GM18909 (cell line): ENCODE results near the gene SNPH.

Experiments
- ATAC-seq: cut with Tn5 transposase; IDR thresholded peaks from one replicate; pipeline ENCODE4 v1.9.1; 2021; ENCODE audit warnings: mild to moderate bottlenecking; ENCODE audit not compliant: unreplicated experiment, poor library complexity

Gene SNPH

DNA sequence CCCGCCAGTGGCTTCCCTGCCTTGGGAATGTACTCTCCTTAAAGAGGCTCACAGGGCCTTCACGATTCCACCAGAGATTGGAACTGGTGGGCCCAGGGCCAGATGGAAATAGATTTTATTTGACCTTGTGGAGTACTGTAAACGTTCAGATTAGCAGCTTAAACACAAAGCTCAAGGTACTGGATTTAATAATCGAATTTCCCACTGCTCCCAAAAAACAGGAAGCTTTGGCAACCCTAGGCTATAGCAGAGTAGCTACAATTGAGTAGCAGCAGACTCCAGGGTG, 55.5 kb downstream of the SNPH start:
- no peak for ATAC-seq

- ATAC-seq: no peak
Measured at GRCh38 chr20:1322511-1323245, 56.6 kb downstream of the SNPH start.

DNA sequence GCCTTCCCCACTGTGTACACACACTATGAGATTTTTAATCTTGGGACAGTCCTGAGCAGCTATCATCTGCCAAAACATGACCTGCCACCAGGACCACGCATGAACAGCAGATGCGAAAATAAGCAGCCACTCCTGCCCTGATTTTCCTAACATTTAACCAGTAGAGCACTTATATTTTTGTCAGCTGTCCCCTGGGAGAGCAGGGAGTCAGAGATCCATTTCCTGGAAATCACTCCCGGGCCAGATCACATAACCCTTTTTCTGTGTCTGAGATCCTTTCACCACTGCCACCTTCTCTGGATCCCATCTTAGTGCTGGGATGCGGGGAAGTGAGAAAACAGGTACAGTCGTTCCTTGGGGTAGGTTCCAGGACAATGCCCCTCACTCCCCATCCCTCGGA, 57.2 kb downstream of the SNPH start:
- ATAC-seq: no peak

DNA sequence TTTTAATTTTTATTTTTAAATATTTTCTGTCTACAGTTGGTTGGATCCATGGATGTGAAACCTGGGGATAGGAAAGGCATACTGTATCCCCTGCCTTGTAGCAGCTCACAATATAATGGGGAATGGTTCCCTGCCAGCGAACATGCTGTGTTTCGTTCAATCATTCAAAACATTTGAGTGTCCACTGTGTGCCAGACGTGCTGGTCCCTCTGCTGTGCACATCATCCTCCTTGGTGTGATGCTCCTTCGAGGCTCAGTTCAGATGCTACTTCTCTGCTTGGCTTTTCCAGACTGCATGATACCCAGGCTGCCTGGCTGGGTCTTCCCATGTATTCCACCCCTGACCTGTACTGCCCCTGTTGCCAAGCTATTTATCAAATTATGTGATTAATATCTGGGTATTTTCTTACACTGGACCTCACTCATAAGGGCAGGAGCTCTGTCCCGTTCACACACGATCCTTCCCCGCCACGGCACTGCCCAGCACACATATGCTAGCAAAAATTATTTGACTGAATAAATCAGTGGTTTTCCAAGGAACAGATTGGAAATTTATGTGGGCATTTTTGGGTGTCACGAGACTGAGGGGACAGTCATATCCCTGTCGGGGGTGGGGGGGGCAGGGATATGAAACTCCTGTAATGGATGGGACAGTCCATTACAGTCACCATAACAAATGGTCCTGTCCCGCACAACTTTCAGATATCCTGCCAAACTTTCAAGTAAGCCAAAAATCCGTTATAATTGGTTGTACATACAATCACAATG, 57.9 kb downstream of the SNPH start:
- ATAC-seq: no peak

DNA sequence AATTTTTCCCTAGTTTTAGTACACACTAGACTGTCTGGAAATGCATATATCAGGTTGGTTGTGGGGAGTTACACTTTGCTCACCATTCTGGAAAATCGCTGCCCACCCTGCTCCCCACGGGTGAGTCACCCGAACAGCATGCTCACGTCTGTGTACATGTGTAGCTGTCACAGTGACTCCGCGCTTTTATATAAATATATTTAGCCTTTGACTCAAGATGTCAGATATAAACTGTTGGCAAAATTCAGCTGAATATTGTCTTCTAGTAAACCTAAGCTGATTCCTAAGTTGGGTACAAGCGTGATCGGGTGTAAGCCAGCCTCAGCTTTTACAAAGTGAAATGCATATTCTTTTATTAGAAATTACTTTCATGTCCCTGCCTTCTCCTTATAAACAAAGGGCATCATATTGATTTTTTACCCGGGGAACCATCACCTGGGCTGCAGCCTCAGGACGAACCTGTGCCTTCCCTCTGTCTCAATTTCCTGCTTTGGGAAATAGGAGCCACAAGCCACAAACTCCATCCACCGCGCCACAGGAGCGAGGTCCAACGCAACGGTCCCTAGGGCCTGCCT, 58.6 kb downstream of the SNPH start:
- ATAC-seq: no peak

- peak; percentile 82 for ATAC-seq
Measured at GRCh38 chr20:1325173-1326030, 59.3 kb downstream of the SNPH start.

DNA sequence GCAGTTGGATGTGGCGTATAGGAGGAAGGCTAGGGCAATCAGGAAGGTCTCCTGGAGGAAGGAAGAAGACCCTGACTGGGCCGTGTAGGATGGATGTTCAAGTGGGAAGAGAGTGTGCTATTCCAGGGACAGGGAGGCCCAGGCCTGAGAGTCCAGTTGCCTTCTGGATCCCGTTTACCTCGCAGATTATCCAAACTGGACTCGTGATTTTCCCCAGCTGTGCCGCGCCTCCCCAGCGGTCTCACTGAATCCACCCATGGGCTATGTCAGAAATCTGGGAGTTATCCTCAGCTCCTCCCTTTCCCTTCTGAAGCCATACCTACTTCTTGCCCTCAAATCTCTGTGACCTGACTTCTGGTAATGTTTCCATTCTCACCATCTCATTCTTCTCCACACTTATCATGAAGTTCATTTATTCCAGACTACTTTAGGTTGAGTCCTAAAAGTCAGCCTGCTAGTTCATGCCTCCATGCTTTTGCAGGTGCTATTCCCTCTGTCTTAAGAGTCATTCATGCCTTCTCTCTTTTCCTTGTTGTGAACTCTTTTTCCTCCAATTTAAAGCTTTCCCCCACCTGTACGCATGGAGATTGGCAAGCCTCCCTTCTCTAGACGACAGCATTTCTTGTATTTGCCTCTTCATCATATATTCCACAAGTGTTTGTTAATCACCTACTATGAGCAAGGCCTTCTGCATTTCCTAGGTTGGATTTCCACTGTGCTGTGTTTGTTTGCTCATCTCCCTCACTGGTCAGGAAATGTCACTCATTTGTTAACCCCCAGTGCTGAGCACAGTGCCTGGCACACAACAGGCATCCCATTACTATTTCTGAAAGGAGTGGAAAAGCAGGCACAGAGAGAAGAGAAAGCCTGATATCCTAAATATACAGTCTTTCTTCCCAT, 60.2 kb downstream of the SNPH start:
- ATAC-seq: no peak

DNA sequence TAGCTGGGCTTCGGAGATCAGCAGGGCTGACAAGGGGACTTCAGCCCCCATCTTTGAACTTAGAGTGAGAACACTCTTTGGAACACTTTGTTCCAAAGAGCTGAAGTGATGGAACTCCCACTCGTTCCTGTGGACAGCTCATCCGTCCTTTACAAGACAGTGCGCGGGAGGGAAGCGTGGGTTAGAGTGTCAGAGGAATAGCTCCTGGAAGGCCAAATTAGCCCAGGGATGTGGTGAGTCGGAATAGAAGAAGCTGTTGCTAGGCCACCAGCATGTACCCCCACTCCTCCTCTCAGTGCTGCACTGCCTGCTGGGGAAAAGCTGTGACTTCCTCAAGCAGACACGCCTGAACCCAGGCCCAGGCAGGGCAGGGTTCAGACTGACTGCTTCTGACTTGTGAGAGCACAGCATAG, 61.2 kb downstream of the SNPH start:
- ATAC-seq: no peak

GRCh38 chr20:1327827-1328679, 62.0 kb downstream of the SNPH start:
- no peak for ATAC-seq

GRCh38 chr20:1328680-1329330, 62.7 kb downstream of the SNPH start, which contains the start of gene SDCBP2:
Gene SDCBP2 (minus strand): TSS chr20:1329139. CDS start chr20:1320416, 8,723 bp downstream.
- ATAC-seq: no peak

- ATAC-seq: peak; percentile 40
Measured at GRCh38 chr20:1330075-1330830, 64.2 kb downstream of the SNPH start.

- no peak for ATAC-seq
Measured at GRCh38 chr20:1331101-1331500, 65.0 kb downstream of the SNPH start.

DNA sequence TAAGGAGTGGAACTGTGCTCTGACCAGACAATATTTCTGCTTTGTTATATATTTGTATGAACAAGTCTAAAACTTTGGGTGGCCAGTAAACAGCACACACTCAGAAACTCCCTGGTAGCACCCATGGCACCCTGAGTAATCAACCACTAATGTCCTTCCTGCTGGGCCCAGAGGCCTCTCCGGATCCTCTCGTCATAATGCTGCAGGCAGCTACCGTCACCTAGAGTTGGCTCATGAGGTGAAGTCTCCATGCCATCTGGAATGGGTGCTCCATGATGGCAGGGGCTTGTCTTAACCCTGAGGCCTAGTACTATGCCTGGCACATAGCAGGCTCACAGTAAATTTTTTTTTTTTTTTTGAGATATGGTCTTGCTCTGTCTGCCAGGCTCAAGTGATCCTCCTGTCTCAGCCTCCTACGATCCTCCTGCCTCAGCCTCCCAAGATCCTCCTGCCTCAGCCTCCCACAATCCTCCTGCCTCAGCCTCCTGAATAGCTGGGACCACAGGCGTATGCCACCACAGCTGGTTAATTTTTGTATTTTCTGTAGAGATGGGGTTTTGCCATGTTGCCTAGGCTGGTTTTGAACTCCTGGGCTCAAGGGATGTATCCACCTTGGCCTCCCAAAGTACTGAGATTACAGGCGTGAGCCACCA, 65.8 kb downstream of the SNPH start:
- no peak for ATAC-seq

- ATAC-seq: no peak
Measured at GRCh38 chr20:1332749-1333300, 66.7 kb downstream of the SNPH start.

GRCh38 chr20:1333462-1334369, 67.6 kb downstream of the SNPH start:
- no peak for ATAC-seq

GRCh38 chr20:1334370-1334731, 68.3 kb downstream of the SNPH start:
- ATAC-seq: no peak
